ENCODE results near the gene HLA-E.
"Not testable (repeated sequence)": the region's sequence is repeated elsewhere in the genome, so short reads cannot be mapped to it uniquely, and the experiment has no call there.

HLA-E gene

GRCh38 chr6:30498705-30499104 is 9.4 kb downstream of the HLA-E start:
- not testable (repeated sequence) for DNase-seq (ENCODE audit: low read depth); H3K4me3 ChIP-seq (ENCODE audit: low read depth, low read length)

- no peak overlapping the region for H3K4me3 ChIP-seq (ENCODE audit: low read depth, low read length)
- DNase-seq (ENCODE audit: low read depth): no peak
Measured at GRCh38 chr6:30500421-30501355, 11.4 kb downstream of the HLA-E start.

- DNase-seq (ENCODE audit: low read depth): no peak
- H3K4me3 ChIP-seq (ENCODE audit: low read depth, low read length): no peak overlapping the region
Measured at GRCh38 chr6:30507849-30508827, 18.8 kb downstream of the HLA-E start.

- H3K4me3 ChIP-seq (ENCODE audit: low read depth, low read length): no peak overlapping the region
- DNase-seq (ENCODE audit: low read depth): no peak
Measured at GRCh38 chr6:30508890-30509736, 19.8 kb downstream of the HLA-E start.

GRCh38 chr6:30510419-30511168 is 21.3 kb downstream of the HLA-E start:
- DNase-seq (ENCODE audit: low read depth): no peak
- H3K4me3 ChIP-seq (ENCODE audit: low read depth, low read length): no peak overlapping the region

- no peak overlapping the region for H3K4me3 ChIP-seq (ENCODE audit: low read depth, low read length)
- DNase-seq (ENCODE audit: low read depth): no peak
Measured at GRCh38 chr6:30511169-30511546, 21.8 kb downstream of the HLA-E start.

GRCh38 chr6:30513451-30513850 is 24.1 kb downstream of the HLA-E start:
- H3K4me3 ChIP-seq (ENCODE audit: low read depth, low read length): no peak overlapping the region
- no peak for DNase-seq (ENCODE audit: low read depth)

- H3K4me3 ChIP-seq (ENCODE audit: low read depth, low read length): no peak overlapping the region
- no peak for DNase-seq (ENCODE audit: low read depth)
Measured at GRCh38 chr6:30515106-30515505, 25.8 kb downstream of the HLA-E start.

GRCh38 chr6:30515944-30516753 is 26.8 kb downstream of the HLA-E start:
- DNase-seq (ENCODE audit: low read depth): peak; percentile 87
- peak overlapping the region; percentile 45 for H3K4me3 ChIP-seq (ENCODE audit: low read depth, low read length)

- H3K4me3 ChIP-seq (ENCODE audit: low read depth, low read length): peak overlapping the region; percentile 45
- DNase-seq (ENCODE audit: low read depth): not testable (repeated sequence)
Measured at GRCh38 chr6:30516754-30517076, 27.4 kb downstream of the HLA-E start.

DNA sequence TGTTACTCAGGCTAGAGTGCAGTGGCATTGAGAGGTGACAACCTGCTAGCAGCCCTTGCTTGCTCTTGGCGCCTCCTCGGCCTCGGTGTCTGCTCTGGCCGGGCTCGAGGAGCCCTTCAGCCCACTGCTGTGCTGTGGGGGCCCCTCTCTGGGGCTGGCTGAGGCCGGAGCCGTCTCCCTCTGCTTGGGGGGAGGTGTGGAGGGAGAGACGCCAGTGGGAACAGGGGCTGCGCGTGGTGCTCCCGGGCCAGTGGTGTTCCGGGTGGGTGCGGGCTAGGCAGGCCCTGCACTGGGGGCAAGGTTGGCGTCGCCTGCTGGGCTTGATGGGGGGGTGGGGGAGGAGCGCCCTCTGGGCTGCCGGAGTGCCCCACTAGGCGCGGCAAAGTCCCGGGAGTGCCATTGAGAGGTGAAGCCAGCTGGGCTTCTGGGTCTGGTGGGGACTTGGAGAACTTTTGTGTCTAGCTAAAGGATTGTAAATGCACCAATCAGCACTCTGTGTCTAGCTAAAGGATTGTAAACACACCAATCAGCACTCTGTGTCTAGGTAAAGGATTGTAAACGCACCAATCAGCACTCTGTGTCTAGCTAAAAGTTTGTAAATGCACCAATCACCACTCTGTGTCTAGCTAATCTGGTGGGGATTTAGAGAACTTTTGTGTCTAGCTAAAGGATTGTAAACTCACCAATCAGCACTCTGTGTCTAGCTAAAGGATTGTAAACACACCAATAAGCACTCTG is 28.6 kb downstream of the HLA-E start:
- not testable (repeated sequence) for DNase-seq (ENCODE audit: low read depth); H3K4me3 ChIP-seq (ENCODE audit: low read depth, low read length)

- H3K4me3 ChIP-seq (ENCODE audit: low read depth, low read length); DNase-seq (ENCODE audit: low read depth): not testable (repeated sequence)
Measured at GRCh38 chr6:30518505-30519145, 29.3 kb downstream of the HLA-E start.

DNA sequence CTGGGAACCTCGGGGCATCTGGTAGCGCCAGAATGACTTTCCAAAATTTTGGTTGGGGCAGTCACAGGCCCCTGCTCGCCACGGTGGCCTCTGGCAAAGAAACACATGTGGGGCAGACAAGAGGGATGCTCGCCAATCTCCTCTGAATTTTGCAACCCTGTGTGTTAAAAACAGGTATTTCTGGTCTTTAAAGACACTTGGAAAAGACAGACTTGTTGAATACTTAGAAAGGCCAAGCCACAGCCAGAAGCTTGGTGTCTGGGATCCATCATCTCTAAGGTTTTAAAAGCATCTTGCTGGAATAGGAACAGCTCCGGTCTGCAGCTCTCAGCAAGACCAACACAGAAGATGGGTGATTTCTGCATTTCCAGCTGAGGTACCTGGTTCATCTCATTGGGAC is 31.2 kb downstream of the HLA-E start:
- H3K4me3 ChIP-seq (ENCODE audit: low read depth, low read length): no peak overlapping the region
- no peak for DNase-seq (ENCODE audit: low read depth)

GRCh38 chr6:30521082-30521481 is 31.8 kb downstream of the HLA-E start:
- not testable (repeated sequence) for DNase-seq (ENCODE audit: low read depth); H3K4me3 ChIP-seq (ENCODE audit: low read depth, low read length)

- H3K4me3 ChIP-seq (ENCODE audit: low read depth, low read length); DNase-seq (ENCODE audit: low read depth): not testable (repeated sequence)
Measured at GRCh38 chr6:30521952-30522351, 32.6 kb downstream of the HLA-E start.

- not testable (repeated sequence) for DNase-seq (ENCODE audit: low read depth); H3K4me3 ChIP-seq (ENCODE audit: low read depth, low read length)
Measured at GRCh38 chr6:30526444-30526843, 37.1 kb downstream of the HLA-E start.
